ENCODE data around the gene PRIMA1.

GRCh38 chr14:93702946-93703345 is 85.3 kb downstream of the PRIMA1 start:
- no peak for TF ChIP-seq CTCF (IDR thresholded peaks at IDR 0.05; ENCODE audit: low read depth, low read length, poor library complexity, severe bottlenecking)
- TF ChIP-seq EZH2phosphoT487 (IDR thresholded peaks at IDR 0.05; ENCODE audit: borderline replicate concordance, low read length), result no peak
